IPS-NIHi7 (cell line): ENCODE measurements around the gene TP53BP2.
"Not testable (repeated sequence)": the region's sequence is repeated elsewhere in the genome, so short reads cannot be mapped to it uniquely, and the experiment has no call there.

Experiments
- DNase-seq: peaks from one replicate; pipeline ENCODE4 v3.0.0; 2012; ENCODE audit warnings: mixed read lengths; ENCODE audit errors: extremely low spot score

TP53BP2 gene

GRCh38 chr1:223852337-223852736, 6.6 kb upstream of the TP53BP2 start:
- no peak for DNase-seq

- no peak for DNase-seq
Measured at GRCh38 chr1:223849352-223850254, 3.9 kb upstream of the TP53BP2 start.

- DNase-seq, result no peak
Measured at GRCh38 chr1:223848536-223848935, 2.8 kb upstream of the TP53BP2 start.

- DNase-seq, result no peak
Measured at GRCh38 chr1:223847781-223848345, 2.1 kb upstream of the TP53BP2 start.

- peak; percentile 34 for DNase-seq
Measured at GRCh38 chr1:223845037-223845809, 524 bp downstream of the TP53BP2 start.

- DNase-seq, result no peak
Measured at GRCh38 chr1:223844787-223845036, 1.0 kb downstream of the TP53BP2 start.

- DNase-seq, result no peak
Measured at GRCh38 chr1:223843934-223844786, 1.6 kb downstream of the TP53BP2 start.

GRCh38 chr1:223842784-223843183, 3.0 kb downstream of the TP53BP2 start:
- DNase-seq, result no peak

- not testable (repeated sequence) for DNase-seq
Measured at GRCh38 chr1:223841977-223842623, 3.6 kb downstream of the TP53BP2 start.

- DNase-seq, result no peak
Measured at GRCh38 chr1:223840254-223840653, 5.5 kb downstream of the TP53BP2 start.

GRCh38 chr1:223838125-223838854, 7.5 kb downstream of the TP53BP2 start:
- DNase-seq, result no peak

GRCh38 chr1:223837687-223838086, 8.1 kb downstream of the TP53BP2 start:
- no peak for DNase-seq

- DNase-seq, result no peak
Measured at GRCh38 chr1:223837206-223837605, 8.5 kb downstream of the TP53BP2 start.

GRCh38 chr1:223836586-223836985, 9.2 kb downstream of the TP53BP2 start:
- DNase-seq, result no peak

- no peak for DNase-seq
Measured at GRCh38 chr1:223835754-223836153, 10.0 kb downstream of the TP53BP2 start.

GRCh38 chr1:223834660-223835263, 11.0 kb downstream of the TP53BP2 start:
- DNase-seq, result no peak

- DNase-seq, result no peak
Measured at GRCh38 chr1:223833948-223834347, 11.8 kb downstream of the TP53BP2 start.

GRCh38 chr1:223832637-223832943, 13.2 kb downstream of the TP53BP2 start:
- no peak for DNase-seq

GRCh38 chr1:223831755-223832636, 13.8 kb downstream of the TP53BP2 start:
- DNase-seq, result no peak
